ENCODE data around the gene WNT8B. TPM values are rescaled to one million over a fixed set of nuclear protein-coding genes. Genes with fewer than 3 reads are reported as not detected.

Gene WNT8B
- total RNA-seq, 1 experiment from 2014 or later, result 0.29 TPM

DNA sequence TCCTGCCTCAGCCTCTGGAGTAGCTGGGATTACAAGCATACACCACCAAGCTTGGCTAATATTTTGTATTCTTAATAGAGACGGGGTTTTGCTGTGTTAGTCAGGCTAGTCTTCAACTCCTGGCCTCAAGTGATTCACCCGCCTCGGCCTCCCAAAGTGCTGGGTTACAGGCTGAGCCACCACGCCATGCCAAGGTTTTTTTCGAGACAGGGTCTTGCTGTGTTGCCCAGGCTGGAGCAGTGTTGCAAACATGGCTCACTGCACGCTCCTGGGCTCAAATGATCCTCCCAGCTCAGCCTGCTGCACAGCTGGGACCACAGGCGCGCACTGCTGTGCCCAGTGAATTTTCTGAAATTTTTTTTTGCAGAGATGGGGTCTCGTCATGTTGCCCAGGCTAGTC lies 60.1 kb downstream of the WNT8B start:
- Histone ChIP-seq H4K20me1 (ENCODE audit: low read length) (no peaks in the 10 kb centered on the region), H3K27me3 (ENCODE audit: low read length) (no peaks in the 10 kb centered on the region), H3K4me1 (ENCODE audit: insufficient read depth, low read length) (peaks cover 24% of the 10 kb centered on the region), H3K9me2 (replicated peaks; ENCODE audit: low read length) (no peaks in the 10 kb centered on the region), H3K9me3 (ENCODE audit: low read length) (no peaks in the 10 kb centered on the region), H3K79me2 (ENCODE audit: low read length) (peaks cover 9% of the 10 kb centered on the region), H3K9ac (ENCODE audit: low read length) (no peak overlapping the region), H3K36me3 (ENCODE audit: low read depth, low read length) (peaks cover 10% of the 10 kb centered on the region), H3K27ac (ENCODE audit: low read length) (peak overlapping the region; percentile 49), H3K4me2 (ENCODE audit: low read length) (peak overlapping the region; percentile 29; the same call in 1 of the 2 replicates), H3K4me3 (ENCODE audit: low read length) (no peak overlapping the region), H3F3A (ENCODE audit: low read length, unreplicated experiment) (no peaks in the 10 kb centered on the region), H2AFZ (ENCODE audit: low read length) (no peak overlapping the region)
- ATAC-seq (peak; percentile 5; the same call in 1 of the 2 replicates), DNase-seq (no peak)
- POLR2A ChIA-PET (ENCODE audit: unreplicated experiment), result interaction anchor here (0.5 to 0.6 kb wide), 2 partner anchors 10 to 13 kb away, joined by 3 to 13 read pairs; partner anchors contain the start of gene HIF1AN
- CTCF ChIA-PET, result interaction anchor here (0.6 kb wide), 1 partner anchor 13 kb away, joined by 5 read pairs; the partner anchor contains the start of gene HIF1AN
- intact Hi-C loops (cut with micrococcal nuclease), result loop anchor here (5.0 kb wide), 1 partner anchor 176 kb away; the partner anchor contains the start of gene SCD
- no peak for TF ChIP-seq EZH2phosphoT487 (IDR thresholded peaks at IDR 0.05; ENCODE audit: borderline replicate concordance, low read length)
- TF ChIP-seq, protein P1, sequence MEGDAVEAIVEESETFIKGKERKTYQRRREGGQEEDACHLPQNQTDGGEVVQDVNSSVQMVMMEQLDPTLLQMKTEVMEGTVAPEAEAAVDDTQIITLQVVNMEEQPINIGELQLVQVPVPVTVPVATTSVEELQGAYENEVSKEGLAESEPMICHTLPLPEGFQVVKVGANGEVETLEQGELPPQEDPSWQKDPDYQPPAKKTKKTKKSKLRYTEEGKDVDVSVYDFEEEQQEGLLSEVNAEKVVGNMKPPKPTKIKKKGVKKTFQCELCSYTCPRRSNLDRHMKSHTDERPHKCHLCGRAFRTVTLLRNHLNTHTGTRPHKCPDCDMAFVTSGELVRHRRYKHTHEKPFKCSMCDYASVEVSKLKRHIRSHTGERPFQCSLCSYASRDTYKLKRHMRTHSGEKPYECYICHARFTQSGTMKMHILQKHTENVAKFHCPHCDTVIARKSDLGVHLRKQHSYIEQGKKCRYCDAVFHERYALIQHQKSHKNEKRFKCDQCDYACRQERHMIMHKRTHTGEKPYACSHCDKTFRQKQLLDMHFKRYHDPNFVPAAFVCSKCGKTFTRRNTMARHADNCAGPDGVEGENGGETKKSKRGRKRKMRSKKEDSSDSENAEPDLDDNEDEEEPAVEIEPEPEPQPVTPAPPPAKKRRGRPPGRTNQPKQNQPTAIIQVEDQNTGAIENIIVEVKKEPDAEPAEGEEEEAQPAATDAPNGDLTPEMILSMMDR (conservative IDR thresholded peaks at IDR 0.05; ENCODE audit: low read depth, low read length), result no peak
- TF ChIP-seq EZH2 (IDR thresholded peaks at IDR 0.05; ENCODE audit: low read length, unreplicated experiment), result no peak
- BruUV-seq (replicated peaks), result no TSS peak

GRCh38 chr10:100524206-100524605 lies 61.4 kb downstream of the WNT8B start:
- ATAC-seq, result no peak
- POLR2A ChIA-PET (ENCODE audit: unreplicated experiment), result no interaction called here
- H3K4me1 ChIP-seq (ENCODE audit: insufficient read depth, low read length), result peaks cover 30% of the 10 kb centered on the region

More at GRCh38 chr10:100524206-100524605, 61.4 kb downstream of the WNT8B start:
- peaks cover 10% of the 10 kb centered on the region for H3K36me3 ChIP-seq (ENCODE audit: low read depth, low read length)
- no peaks in the 10 kb centered on the region for H3F3A ChIP-seq (ENCODE audit: low read length, unreplicated experiment)
- no peak for DNase-seq
- H2AFZ ChIP-seq (ENCODE audit: low read length), result no peak overlapping the region
- H3K4me3 ChIP-seq (ENCODE audit: low read length), result no peak overlapping the region
- BruUV-seq (replicated peaks), result no TSS peak
- no peaks in the 10 kb centered on the region for H3K9me2 ChIP-seq (replicated peaks; ENCODE audit: low read length)
- CTCF ChIA-PET, result no interaction called here
- no peaks in the 10 kb centered on the region for H3K27me3 ChIP-seq (ENCODE audit: low read length)
- H3K9ac ChIP-seq (ENCODE audit: low read length), result no peak overlapping the region
- no peaks in the 10 kb centered on the region for H3K9me3 ChIP-seq (ENCODE audit: low read length)
- peaks cover 22% of the 10 kb centered on the region for H3K79me2 ChIP-seq (ENCODE audit: low read length)
- intact Hi-C loops (cut with micrococcal nuclease), result loop anchor here (5.0 kb wide), 1 partner anchor 177 kb away; the partner anchor contains the start of gene SCD
- TF ChIP-seq, protein P1 (conservative IDR thresholded peaks at IDR 0.05; ENCODE audit: low read depth, low read length), result no peak
- no peak for TF ChIP-seq EZH2 (IDR thresholded peaks at IDR 0.05; ENCODE audit: low read length, unreplicated experiment)
- TF ChIP-seq EZH2phosphoT487 (IDR thresholded peaks at IDR 0.05; ENCODE audit: borderline replicate concordance, low read length), result no peak
- no peak overlapping the region for H3K4me2 ChIP-seq (ENCODE audit: low read length)
- no peaks in the 10 kb centered on the region for H4K20me1 ChIP-seq (ENCODE audit: low read length)
- no peak overlapping the region for H3K27ac ChIP-seq (ENCODE audit: low read length)

Data from PC-3 (cell line).